CD4-positive, CD25-positive, alpha-beta regulatory T cell (primary cell): ENCODE data around the gene AGXT. TPM values are rescaled to one million over a fixed set of nuclear protein-coding genes. Genes with fewer than 3 reads are reported as not detected.

Source experiments
- ATAC-seq, 2 donors: fragments of 150-1000 bp; cut with Tn5 transposase; one replicate each; pipeline ENCODE4 v1.10.0; 2021; ENCODE audit warnings: low read depth in 2 of 2, moderate number of reproducible peaks in 2 of 2, moderate library complexity in 1 of 2
- DNase-seq, 3 donors: peaks; one replicate each; pipeline versions ENCODE4 v3.0.0 to v3.0.0-alpha.2; 2012 to 2022; ENCODE audit warnings: mixed read lengths in 1 of 3
- H3K27ac ChIP-seq: one replicate; pipeline ENCODE4 v1.7.0; 2013; ENCODE audit warnings: mild to moderate bottlenecking, low read length; ENCODE audit not compliant: insufficient read depth, poor library complexity, severe bottlenecking
- H3K27me3 ChIP-seq: one replicate; pipeline ENCODE4 v1.7.0; 2013; ENCODE audit warnings: low read length; ENCODE audit not compliant: control insufficient read depth, insufficient read depth
- H3K36me3 ChIP-seq: one replicate; pipeline ENCODE4 v1.7.0; 2013; ENCODE audit warnings: mild to moderate bottlenecking, low read length, moderate library complexity; ENCODE audit not compliant: control insufficient read depth, insufficient read depth
- H3K4me1 ChIP-seq: 2 replicates; pipeline ENCODE4 v1.7.0; 2013; ENCODE audit warnings: mild to moderate bottlenecking, low read length; ENCODE audit not compliant: insufficient read depth, control insufficient read depth, poor library complexity, severe bottlenecking
- H3K4me3 ChIP-seq: one replicate; pipeline ENCODE4 v1.7.0; 2013; ENCODE audit warnings: low read depth, mild to moderate bottlenecking, low read length, moderate library complexity
- H3K9me3 ChIP-seq, 2 experiments: 1 replicate in 1 of 2; 2 replicates in 1 of 2; pipeline ENCODE4 v1.7.0; 2013; ENCODE audit warnings: low read length in 2 of 2, mild to moderate bottlenecking in 1 of 2, moderate library complexity in 1 of 2; ENCODE audit not compliant: control insufficient read depth in 2 of 2
- H3K27ac Mint-ChIP-seq, 3 donors: one replicate each; pipeline ENCODE4 v1.8.0; 2020 to 2022; ENCODE audit warnings: mild to moderate bottlenecking in 3 of 3, mixed read lengths in 3 of 3, moderate library complexity in 2 of 3
- H3K27me3 Mint-ChIP-seq: one replicate; pipeline ENCODE4 v1.8.0; 2022; ENCODE audit warnings: mild to moderate bottlenecking, mixed read lengths
- H3K36me3 Mint-ChIP-seq: one replicate; pipeline ENCODE4 v1.8.0; 2020; ENCODE audit warnings: mixed read lengths
- H3K4me1 Mint-ChIP-seq, 4 donors: one replicate each; pipeline ENCODE4 v1.8.0; 2020 to 2022; ENCODE audit warnings: mixed read lengths in 4 of 4, mild to moderate bottlenecking in 1 of 4
- H3K4me3 Mint-ChIP-seq, 4 donors: one replicate each; pipeline ENCODE4 v1.8.0; 2020 to 2022; ENCODE audit warnings: mild to moderate bottlenecking in 4 of 4, mixed read lengths in 4 of 4, moderate library complexity in 3 of 4
- H3K9me3 Mint-ChIP-seq, 7 donors: one replicate each; pipeline ENCODE4 v1.8.0; 2020 to 2022; ENCODE audit warnings: mixed read lengths in 7 of 7, mild to moderate bottlenecking in 3 of 7, moderate library complexity in 2 of 7
- polyA plus RNA-seq, 4 donors: library from polyadenylated mRNA; unstranded; fragments of 300-500 nt; fragmentation: Illumina TruSeq; gene quantifications; one replicate each; pipeline ENCODE4 v1.2.3, GENCODE V29; 2021
- total RNA-seq: library from RNA; stranded (reverse); gene quantifications from one replicate; pipeline ENCODE4 v1.2.3, GENCODE V29; 2022

Gene AGXT
- total and polyA plus RNA-seq, 5 donors from 2014 or later, result not detected

DNA sequence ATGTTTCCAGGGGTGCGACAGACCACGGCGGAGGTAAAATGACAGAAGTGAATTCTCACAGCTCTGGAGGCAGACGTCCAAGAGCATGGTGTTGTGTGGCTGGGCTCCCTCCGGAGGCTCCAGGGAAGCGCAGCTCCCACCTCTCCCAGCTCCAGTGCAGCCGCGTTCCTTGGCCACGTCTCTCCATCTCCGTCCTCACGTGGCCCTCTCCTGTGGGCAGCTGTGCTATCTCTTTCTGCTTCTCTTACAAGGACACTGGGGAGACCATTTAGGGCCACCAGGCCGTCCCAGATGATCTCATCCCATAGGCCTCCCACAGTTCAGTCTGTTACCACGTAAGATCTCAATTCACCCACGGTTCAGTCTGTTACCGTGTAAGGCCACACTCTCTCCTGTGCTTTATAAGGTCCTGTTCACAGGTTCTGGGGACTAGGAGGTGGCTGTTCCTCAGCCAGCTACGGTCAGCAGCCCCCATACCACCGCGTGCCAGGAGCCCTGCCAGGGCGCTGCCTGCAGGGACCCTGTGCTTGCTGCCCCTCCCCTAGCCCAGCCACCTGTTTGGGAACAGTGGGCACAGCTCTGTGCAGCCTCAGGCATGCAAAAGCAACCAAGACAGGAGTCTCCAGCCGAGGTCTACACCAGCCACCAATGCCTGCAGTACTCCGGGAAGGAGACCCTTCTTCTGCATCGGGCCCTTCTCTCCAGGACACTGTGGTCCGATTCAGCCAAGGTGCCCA, 30.3 kb downstream of the AGXT start:
- no peak overlapping the region for H3K4me3 ChIP-seq
- H3K4me1 Mint-ChIP-seq, result no peaks in the 10 kb centered on the region
- no peaks in the 10 kb centered on the region for H3K36me3 ChIP-seq
- DNase-seq, result no peak
- no peaks in the 10 kb centered on the region for H3K4me1 ChIP-seq
- no peak overlapping the region for H3K27ac ChIP-seq
- H3K4me3 Mint-ChIP-seq, result no peak overlapping the region
- ATAC-seq, result no peak
- H3K36me3 Mint-ChIP-seq, result no peaks in the 10 kb centered on the region
- no peaks in the 10 kb centered on the region for H3K27me3 Mint-ChIP-seq
- no peak overlapping the region for H3K27ac Mint-ChIP-seq
- H3K9me3 Mint-ChIP-seq, result peaks cover 0 to 2% (median 0%) of the 10 kb centered on the region in 7 donors
- H3K27me3 ChIP-seq, result no peaks in the 10 kb centered on the region
- H3K9me3 ChIP-seq, result no peaks in the 10 kb centered on the region

DNA sequence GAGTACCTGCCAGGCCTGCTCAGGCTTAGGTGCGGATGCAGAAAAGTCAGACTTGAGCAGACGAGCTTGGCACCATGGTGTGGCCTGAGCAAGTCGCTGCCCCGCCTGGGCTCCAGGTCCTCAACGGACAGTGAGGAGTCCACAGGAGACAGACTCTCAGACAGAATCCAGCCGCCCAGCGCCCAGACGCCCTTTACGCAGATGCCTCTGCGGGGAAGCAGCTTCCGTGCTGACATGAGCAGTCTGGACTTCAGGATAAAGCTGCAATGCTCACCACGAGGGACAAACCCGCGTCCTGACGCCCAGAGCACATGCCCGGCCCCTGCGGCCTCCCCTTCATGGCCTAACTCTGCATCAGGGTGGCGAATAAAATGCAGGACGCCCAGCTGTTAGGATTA, 30.8 kb downstream of the AGXT start:
- no peaks in the 10 kb centered on the region for H3K27me3 Mint-ChIP-seq
- DNase-seq (no peak), ATAC-seq (no peak)
- no peaks in the 10 kb centered on the region for H3K4me1 Mint-ChIP-seq
- no peak overlapping the region for H3K4me3 Mint-ChIP-seq
- H3K9me3 Mint-ChIP-seq, result peaks cover 0 to 2% (median 0%) of the 10 kb centered on the region in 7 donors
- no peaks in the 10 kb centered on the region for H3K36me3 Mint-ChIP-seq
- Histone ChIP-seq H3K36me3 (no peaks in the 10 kb centered on the region), H3K27ac (no peak overlapping the region), H3K4me1 (no peaks in the 10 kb centered on the region), H3K9me3 (no peaks in the 10 kb centered on the region), H3K4me3 (no peak overlapping the region), H3K27me3 (no peaks in the 10 kb centered on the region)
- H3K27ac Mint-ChIP-seq, result no peak overlapping the region

- Mint-ChIP-seq H3K27ac (no peak overlapping the region), H3K9me3 (peaks cover 0 to 2% (median 0%) of the 10 kb centered on the region in 7 donors), H3K4me1 (no peaks in the 10 kb centered on the region), H3K4me3 (no peak overlapping the region), H3K27me3 (no peaks in the 10 kb centered on the region), H3K36me3 (no peaks in the 10 kb centered on the region)
- Histone ChIP-seq H3K27me3 (no peaks in the 10 kb centered on the region), H3K4me3 (no peak overlapping the region), H3K9me3 (no peaks in the 10 kb centered on the region), H3K36me3 (no peaks in the 10 kb centered on the region), H3K4me1 (no peaks in the 10 kb centered on the region), H3K27ac (no peak overlapping the region)
- no peak for ATAC-seq
- DNase-seq, result no peak
These were observed 31.7 kb downstream of the AGXT start for GRCh38 chr2:240900141-240900860.

DNA sequence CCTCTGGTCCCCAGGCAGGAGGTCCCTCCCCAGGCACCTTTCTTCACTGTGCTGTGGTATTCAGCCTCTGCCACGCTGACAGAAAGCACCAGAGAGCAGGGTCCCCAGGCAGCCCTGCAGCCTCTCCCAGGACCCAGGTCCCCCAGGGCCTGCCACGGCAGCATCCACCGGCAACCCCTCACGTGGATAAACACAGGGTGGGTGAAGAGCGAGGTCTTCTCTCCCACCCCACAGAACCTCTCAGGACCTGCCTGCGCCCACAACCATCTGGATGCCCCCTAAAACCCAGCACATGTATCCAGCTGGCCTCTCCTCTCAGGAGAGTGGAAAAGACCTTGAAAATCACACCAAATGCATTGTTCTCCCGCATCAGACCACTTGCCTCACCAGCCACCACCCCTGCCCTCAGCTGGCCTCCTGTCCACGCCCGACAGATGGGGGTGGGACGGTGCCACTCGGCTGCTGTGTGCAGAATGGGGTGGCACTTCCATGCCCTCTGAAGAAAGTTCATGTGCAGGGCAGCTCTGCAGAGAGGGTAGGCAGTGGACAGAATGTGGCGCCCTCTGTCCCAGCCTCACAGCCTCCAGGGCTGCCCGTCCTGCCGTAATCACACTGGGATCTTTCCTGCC, 33.5 kb downstream of the AGXT start:
- no peak for ATAC-seq
- Mint-ChIP-seq H3K9me3 (peaks cover 0 to 2% (median 0%) of the 10 kb centered on the region in 7 donors), H3K4me3 (no peak overlapping the region), H3K27ac (no peak overlapping the region), H3K27me3 (no peaks in the 10 kb centered on the region), H3K4me1 (no peaks in the 10 kb centered on the region), H3K36me3 (no peaks in the 10 kb centered on the region)
- Histone ChIP-seq H3K27me3 (no peaks in the 10 kb centered on the region), H3K27ac (no peak overlapping the region), H3K4me1 (no peaks in the 10 kb centered on the region), H3K36me3 (no peaks in the 10 kb centered on the region), H3K9me3 (no peaks in the 10 kb centered on the region), H3K4me3 (no peak overlapping the region)
- no peak for DNase-seq

DNA sequence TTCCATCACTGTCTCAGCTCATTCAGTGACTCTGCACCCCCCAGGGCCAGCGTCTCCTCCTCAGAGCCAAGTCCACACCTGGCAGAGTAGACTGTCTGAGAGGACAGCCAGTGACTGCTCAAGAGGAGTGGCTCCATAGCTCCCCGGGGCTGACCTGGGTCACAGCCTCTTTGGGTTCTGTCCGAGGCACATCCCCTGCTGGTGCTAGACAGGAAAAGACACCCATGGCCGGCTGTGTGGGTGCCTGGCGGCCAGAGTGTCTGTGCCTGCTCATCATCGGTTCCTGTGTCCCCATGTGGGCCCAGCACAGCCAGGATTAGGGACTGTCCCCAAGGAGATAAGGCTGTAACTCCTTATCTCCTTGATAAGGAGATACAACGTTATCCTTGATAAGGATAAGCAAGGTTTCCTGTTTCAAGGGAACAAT, 34.0 kb downstream of the AGXT start:
- H3K27ac Mint-ChIP-seq, result no peak overlapping the region
- Histone ChIP-seq H3K9me3 (no peaks in the 10 kb centered on the region), H3K27ac (no peak overlapping the region), H3K4me3 (no peak overlapping the region), H3K27me3 (no peaks in the 10 kb centered on the region), H3K36me3 (no peaks in the 10 kb centered on the region), H3K4me1 (no peaks in the 10 kb centered on the region)
- no peak for DNase-seq
- peaks cover 0 to 2% (median 0%) of the 10 kb centered on the region in 7 donors for H3K9me3 Mint-ChIP-seq
- no peaks in the 10 kb centered on the region for H3K36me3 Mint-ChIP-seq
- ATAC-seq, result no peak
- no peak overlapping the region for H3K4me3 Mint-ChIP-seq
- no peaks in the 10 kb centered on the region for H3K27me3 Mint-ChIP-seq
- no peaks in the 10 kb centered on the region for H3K4me1 Mint-ChIP-seq

DNA sequence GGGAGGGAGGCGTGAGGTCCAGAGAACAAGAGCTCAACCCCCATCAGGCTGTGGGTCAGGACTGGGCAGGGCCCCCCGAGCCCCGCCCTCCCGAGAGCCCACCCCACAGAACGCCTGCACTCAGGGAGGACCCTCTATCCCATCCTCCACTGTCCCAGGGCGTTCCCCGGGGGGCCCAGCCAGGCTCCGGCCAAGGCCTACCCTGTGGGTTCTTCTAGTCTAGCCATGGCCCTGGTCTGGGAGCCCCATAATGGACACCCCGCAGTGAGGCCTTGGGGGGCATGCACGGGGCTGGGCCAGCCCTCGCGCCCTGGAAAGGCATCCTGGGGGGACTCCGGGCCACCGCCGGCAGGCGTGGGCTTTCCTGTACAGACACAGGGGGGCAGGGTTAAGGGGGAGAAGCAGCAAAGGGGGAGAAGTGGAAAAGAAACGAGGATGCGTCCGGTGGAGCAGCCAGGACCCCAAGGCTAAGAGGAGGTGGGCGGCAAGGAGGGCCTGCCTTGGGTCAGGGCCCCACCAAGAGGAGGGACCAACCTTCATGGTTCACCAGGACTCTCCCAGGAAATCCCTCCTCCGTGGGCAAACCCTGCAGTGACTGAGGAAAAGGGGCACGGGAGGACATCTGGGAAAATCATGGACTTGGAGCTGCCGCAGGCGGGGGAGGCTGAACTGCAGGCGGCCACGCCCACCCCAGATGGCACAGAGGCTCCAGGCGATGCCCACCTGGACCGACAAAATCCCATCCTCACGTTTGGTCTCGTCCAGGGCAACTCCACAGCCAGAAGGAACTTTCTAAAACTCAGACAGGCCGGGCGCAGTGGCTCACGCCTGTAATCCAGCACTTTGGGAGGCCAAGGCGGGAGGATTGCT, 34.8 kb downstream of the AGXT start:
- no peaks in the 10 kb centered on the region for H3K9me3 ChIP-seq
- H3K4me3 ChIP-seq, result no peak overlapping the region
- no peak overlapping the region for H3K27ac ChIP-seq
- ATAC-seq, result no peak
- Mint-ChIP-seq H3K27ac (no peak overlapping the region), H3K9me3 (peaks cover 0 to 2% (median 0%) of the 10 kb centered on the region in 7 donors), H3K27me3 (no peaks in the 10 kb centered on the region), H3K4me3 (no peak overlapping the region), H3K4me1 (no peaks in the 10 kb centered on the region), H3K36me3 (no peaks in the 10 kb centered on the region)
- DNase-seq, result no peak
- H3K36me3 ChIP-seq, result no peaks in the 10 kb centered on the region
- H3K4me1 ChIP-seq, result no peaks in the 10 kb centered on the region
- H3K27me3 ChIP-seq, result no peaks in the 10 kb centered on the region
